ENCODE measurements around the gene EHBP1. TPM values are rescaled to one million over a fixed set of nuclear protein-coding genes. Genes with fewer than 3 reads are reported as not detected.

EHBP1 gene
- total RNA-seq, 6 experiments from 2014 or later: 40.4 to 66.6 (median 46.3) TPM

- ATAC-seq (no peak), DNase-seq (no peak)
- H3K4me1 ChIP-seq: no peaks in the 10 kb centered on the region
- intact Hi-C loops (cut with DNase I): no loop called here
- no peak overlapping the region for H3K27ac ChIP-seq
- no peak overlapping the region for H3K4me3 ChIP-seq
- H3K9me3 ChIP-seq: no peaks in the 10 kb centered on the region
- 100% methylated on average over 1 of the region's 1 CpG for WGBS (ENCODE audit: insufficient coverage, low coverage, low lambda C conversion rate, missing lambda C conversion rate)
- no peak for TF ChIP-seq CTCF (IDR thresholded peaks at IDR 0.05)
- TF ChIP-seq POLR2A (IDR thresholded peaks at IDR 0.05): no peak
- H3K36me3 ChIP-seq: no peaks in the 10 kb centered on the region
- no peaks in the 10 kb centered on the region for H3K27me3 ChIP-seq
These were observed 263.2 kb downstream of the EHBP1 start for GRCh38 chr2:62968668-62969067.

GRCh38 chr2:62971936-62972335 is 266.4 kb downstream of the EHBP1 start:
- no peaks in the 10 kb centered on the region for H3K9me3 ChIP-seq
- no peak for DNase-seq
- H3K27ac ChIP-seq: no peak overlapping the region
- no peak overlapping the region for H3K4me3 ChIP-seq
- no peak for ATAC-seq
- no peaks in the 10 kb centered on the region for H3K36me3 ChIP-seq
- TF ChIP-seq CTCF (IDR thresholded peaks at IDR 0.05): no peak
- no peak for TF ChIP-seq POLR2A (IDR thresholded peaks at IDR 0.05)
- intact Hi-C loops (cut with DNase I): no loop called here
- H3K27me3 ChIP-seq: no peaks in the 10 kb centered on the region
- 95% methylated on average over 2 of the region's 2 CpGs for WGBS (ENCODE audit: insufficient coverage, low coverage, low lambda C conversion rate, missing lambda C conversion rate)
- H3K4me1 ChIP-seq: no peaks in the 10 kb centered on the region

- TF ChIP-seq CTCF (IDR thresholded peaks at IDR 0.05) (no peak), POLR2A (IDR thresholded peaks at IDR 0.05) (no peak)
- no peaks in the 10 kb centered on the region for H3K4me1 ChIP-seq
- no peaks in the 10 kb centered on the region for H3K9me3 ChIP-seq
- H3K27me3 ChIP-seq: no peaks in the 10 kb centered on the region
- DNase-seq (no peak), ATAC-seq (no peak)
- intact Hi-C loops (cut with DNase I): no loop called here
- no peaks in the 10 kb centered on the region for H3K36me3 ChIP-seq
- H3K4me3 ChIP-seq: no peak overlapping the region
- H3K27ac ChIP-seq: no peak overlapping the region
These were observed 267.1 kb downstream of the EHBP1 start for GRCh38 chr2:62972601-62973000.

- 80% methylated on average over 2 of the region's 2 CpGs for WGBS (ENCODE audit: insufficient coverage, low coverage, low lambda C conversion rate, missing lambda C conversion rate)
- TF ChIP-seq POLR2A (IDR thresholded peaks at IDR 0.05): no peak
- no peak for TF ChIP-seq CTCF (IDR thresholded peaks at IDR 0.05)
- Histone ChIP-seq H3K36me3 (peaks cover 0 to 11% (median 1%) of the 10 kb centered on the region in 4 donors), H3K4me3 (no peak overlapping the region), H3K27me3 (no peaks in the 10 kb centered on the region), H3K9me3 (no peaks in the 10 kb centered on the region), H3K4me1 (no peaks in the 10 kb centered on the region), H3K27ac (no peak overlapping the region)
- ATAC-seq (no peak), DNase-seq (no peak)
- intact Hi-C loops (cut with DNase I): no loop called here
These were observed 269.5 kb downstream of the EHBP1 start for GRCh38 chr2:62974999-62975398.

- intact Hi-C loops (cut with DNase I): no loop called here
- WGBS (ENCODE audit: insufficient coverage, low coverage, low lambda C conversion rate, missing lambda C conversion rate): 96% methylated on average over 3 of the region's 3 CpGs
- no peak overlapping the region for H3K27ac ChIP-seq
- TF ChIP-seq POLR2A (IDR thresholded peaks at IDR 0.05) (no peak), CTCF (IDR thresholded peaks at IDR 0.05) (no peak)
- peaks cover 0 to 26% (median 4%) of the 10 kb centered on the region in 4 donors for H3K36me3 ChIP-seq
- H3K4me1 ChIP-seq: no peaks in the 10 kb centered on the region
- ATAC-seq (no peak), DNase-seq (no peak)
- no peak overlapping the region for H3K4me3 ChIP-seq
- H3K27me3 ChIP-seq: no peaks in the 10 kb centered on the region
- no peaks in the 10 kb centered on the region for H3K9me3 ChIP-seq
These were observed 286.1 kb downstream of the EHBP1 start for GRCh38 chr2:62991605-62992004.
